GM10847 (cell line): ENCODE data around the gene FOXL2.

Experiments used
- POLR2A ChIP-seq: IDR thresholded peaks from 2 replicates; pipeline ENCODE4 v1.6.1; 2011; ENCODE audit not compliant: insufficient read length; ENCODE audit errors: extremely low read depth

The FOXL2 gene

DNA sequence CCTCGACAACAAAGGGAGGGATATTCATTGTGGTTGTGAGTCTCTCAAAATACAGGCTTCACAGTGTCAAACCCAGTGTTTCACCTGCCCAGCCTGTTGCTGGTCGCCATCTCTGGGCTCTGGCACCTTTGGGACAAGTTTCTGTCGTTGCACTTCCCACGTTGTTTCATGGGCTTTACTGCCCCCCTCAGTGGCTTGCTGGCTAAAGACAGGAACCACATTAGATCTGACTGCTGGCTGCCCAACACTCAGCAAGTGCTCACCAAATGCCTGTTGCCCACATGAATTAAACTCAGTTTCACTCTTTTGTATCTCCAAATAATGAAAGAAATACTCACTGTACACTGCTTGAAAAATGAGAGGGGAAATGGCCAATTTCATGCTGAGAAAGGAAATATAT lies 27.6 kb downstream of the FOXL2 start:
- TF ChIP-seq POLR2A = no peak

DNA sequence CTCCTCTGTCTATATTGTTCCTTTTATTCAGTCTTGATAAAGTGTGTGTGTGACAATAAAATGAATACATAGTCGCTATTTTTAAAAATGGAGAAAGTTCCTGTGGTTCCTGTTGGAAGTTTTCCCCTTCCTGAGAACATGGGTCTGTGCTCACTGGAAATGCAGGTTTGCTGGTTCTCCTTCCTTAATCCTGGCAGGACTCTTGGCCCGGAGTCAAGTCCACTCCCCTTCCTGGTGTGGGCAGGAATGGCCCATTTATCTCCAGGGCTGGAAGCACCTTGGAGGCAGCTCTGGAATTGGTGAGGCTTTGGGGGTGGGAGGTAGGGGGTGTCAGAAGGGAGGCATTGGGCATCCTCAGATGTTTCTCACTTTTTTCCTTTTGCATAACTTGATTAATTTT lies 30.1 kb downstream of the FOXL2 start:
- TF ChIP-seq POLR2A = no peak

DNA sequence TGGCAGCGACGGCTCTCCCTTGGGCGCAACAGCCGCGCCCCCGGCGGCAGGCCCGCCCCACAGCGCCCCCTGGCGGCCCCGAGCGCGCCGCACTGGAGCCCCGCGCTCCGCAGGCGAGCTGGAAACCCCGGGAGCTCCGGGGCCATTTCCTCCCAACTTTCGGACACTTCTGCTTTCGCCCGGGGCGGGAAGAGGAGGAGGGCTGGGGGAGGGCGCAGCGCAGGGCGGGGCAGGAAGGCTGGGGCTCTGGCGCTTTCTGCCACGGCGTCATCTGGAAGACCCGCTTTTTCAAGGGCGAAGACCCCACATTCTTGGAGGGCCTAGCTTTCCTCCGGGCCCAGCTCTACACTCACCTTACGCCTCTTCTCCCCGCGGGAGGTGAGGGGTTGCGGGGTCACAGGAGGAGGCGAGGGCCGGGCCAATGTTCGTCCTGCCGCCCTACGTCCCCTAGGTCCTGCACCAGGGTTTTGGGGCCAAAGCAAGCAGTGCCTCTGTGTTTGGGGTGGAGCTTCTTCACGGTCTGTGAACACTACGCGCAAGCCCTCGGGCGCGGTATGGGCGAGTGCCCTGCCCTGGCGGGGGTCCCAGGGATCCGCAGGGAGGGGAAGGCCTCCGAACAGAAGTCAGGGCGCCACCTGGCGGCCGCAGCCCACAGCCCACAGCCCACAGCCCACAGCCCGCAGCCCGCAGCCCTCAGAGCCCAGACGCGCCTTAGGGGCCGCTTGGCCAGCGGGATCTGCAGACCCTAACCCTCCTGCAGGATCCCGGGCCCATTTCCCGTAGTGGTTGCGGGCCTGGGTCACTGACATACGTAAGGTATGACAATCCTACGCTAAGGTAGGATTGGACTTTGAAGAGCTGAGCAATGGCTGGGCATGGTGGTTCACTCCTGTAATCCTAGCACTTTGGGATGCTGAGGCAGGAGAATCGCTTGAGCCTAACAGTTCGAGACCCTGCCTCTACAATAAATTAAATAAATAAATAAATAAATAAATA lies 31.1 kb downstream of the FOXL2 start:
- no peak for TF ChIP-seq POLR2A

DNA sequence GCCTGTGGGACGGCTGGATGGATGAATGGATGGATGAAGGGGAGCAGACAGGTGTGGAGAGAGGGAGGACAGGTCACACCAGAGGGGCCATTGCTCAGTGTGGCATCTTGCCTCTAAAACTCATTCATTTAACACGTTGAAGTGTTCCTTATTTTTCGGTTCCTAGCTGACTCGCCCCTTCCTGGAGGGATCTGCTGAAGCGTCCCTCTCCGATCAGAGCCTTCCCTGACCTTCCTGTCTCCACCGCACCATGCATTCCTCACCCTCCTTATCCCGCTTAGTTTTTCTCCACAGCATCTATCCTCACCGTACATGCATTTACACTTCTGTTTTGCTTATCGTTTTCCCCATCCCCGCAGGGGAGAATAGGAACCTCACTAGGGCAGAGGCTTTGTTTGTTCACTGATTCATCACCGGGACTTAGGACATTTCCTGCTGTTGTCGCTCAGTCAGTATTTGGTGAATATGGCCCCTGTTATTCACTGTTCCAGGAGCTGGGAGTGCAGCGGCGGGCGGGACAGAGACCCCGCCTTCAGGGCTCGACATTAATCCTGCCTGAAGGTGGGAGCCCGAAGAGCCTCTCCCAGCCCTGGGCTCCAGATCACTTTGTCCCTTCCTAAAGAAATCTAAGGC lies 32.0 kb downstream of the FOXL2 start:
- no peak for TF ChIP-seq POLR2A

DNA sequence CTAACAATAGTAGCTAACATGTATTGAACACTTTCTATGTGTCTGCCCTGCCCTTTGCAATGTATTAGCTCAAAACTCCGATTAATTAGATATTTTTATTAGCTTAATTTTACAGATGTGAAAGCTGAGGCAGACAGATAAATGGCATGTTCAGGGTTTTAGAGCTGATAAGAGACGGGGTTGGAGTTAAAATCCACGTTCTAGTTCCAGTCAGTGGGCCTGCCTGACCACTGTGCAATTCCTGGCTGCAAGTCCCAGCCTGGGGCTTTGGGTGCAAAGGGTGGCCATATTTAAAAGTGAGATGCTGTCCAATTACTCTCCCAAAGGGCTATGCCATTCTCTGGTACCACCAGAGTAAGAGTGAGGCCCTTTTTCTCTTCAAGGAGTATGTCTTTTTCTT lies 33.2 kb downstream of the FOXL2 start:
- no peak for TF ChIP-seq POLR2A

DNA sequence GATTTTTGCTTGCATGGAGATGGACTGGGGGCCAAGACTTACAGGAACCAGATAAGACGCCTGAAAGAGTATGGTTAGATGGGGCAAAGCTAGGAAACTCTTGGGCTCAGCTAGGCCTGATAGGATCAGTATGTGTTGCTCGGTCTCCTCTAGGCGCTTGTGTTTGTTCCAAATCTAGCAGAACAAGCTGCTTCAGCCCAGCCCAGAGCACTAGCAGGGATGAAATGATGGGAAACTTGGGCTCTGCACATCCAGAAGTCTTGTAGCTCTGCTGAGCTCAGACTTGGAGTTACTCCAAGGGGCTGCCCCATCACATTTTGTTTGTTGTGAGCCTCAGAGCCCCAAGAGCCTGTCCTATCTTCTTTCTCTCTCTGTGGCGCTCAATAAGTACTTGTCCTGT lies 34.7 kb downstream of the FOXL2 start:
- no peak for TF ChIP-seq POLR2A

DNA sequence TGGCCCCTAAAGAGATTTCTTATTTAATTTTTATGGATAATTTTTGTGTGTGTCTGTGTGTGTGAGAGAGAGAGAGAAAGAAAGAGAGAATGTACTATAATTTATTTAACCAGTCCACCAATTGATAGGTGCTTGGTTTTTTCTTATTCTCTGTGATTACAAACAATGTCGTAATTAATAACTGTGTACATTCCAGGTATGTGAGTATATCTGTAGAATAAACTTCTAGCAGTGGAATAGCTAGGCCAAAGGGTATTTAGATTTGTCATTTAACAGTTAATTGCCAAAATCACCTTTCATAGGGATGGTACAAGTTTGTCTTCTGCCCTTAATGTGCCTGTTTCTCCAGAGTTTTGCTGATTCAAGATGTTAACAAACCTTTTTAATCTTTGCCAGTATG lies 35.3 kb downstream of the FOXL2 start:
- no peak for TF ChIP-seq POLR2A

DNA sequence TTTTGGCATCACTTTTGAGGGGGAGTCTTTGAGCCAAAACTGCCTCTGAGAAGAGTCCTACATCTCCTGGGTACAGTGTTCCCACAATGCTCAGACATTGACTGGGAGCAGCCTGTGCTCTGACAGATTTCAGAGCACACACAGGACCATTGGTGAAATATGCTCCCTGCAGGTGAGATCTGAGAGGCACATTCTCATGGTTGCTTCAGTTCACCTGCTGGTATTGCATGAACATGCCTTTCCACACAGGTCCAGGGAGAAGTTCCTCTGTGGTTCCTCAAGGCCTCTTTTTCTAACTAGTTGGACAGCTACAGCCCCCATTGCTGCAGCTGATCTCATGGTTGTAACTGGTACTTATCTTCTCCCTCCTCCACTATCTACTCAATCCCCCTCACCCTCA lies 37.0 kb downstream of the FOXL2 start:
- TF ChIP-seq POLR2A = no peak

DNA sequence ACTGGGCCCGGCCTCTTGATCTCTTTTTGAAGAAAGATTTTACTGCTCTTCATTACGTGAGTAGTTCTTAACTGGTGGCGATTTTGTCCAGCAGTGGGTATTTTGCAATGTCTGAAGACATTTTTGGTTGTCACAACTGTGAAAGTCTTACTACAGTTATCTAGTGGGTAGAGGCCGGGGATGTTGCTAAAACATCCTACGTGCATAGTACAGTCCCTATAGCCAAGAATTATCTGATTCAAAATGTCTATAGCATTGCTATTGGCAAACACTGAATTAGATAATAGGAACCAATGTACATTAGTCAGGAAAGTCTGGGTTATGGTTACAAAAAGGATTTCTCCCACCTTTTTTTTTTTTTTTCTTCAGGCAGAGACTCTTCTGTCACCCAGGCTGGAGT lies 38.1 kb downstream of the FOXL2 start:
- no peak for TF ChIP-seq POLR2A

DNA sequence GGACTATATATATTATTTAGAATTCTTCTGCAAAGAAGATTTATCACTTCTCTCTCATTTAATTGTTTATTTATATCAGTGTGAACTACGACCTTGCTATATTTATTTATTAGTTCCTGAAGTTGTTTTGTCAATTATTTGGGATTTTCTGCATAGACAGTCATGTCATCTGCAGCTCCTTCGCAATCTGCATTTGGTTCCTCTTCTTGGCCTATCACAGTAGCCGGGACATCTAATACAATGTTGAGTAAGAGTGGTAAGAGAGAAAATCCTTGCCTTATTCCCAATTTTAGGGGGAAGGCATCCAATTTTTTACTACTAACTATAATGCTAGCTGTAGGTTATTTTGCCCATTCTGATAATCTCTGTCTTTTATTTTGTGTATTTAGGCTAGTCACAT lies 39.4 kb downstream of the FOXL2 start:
- TF ChIP-seq POLR2A = no peak

DNA sequence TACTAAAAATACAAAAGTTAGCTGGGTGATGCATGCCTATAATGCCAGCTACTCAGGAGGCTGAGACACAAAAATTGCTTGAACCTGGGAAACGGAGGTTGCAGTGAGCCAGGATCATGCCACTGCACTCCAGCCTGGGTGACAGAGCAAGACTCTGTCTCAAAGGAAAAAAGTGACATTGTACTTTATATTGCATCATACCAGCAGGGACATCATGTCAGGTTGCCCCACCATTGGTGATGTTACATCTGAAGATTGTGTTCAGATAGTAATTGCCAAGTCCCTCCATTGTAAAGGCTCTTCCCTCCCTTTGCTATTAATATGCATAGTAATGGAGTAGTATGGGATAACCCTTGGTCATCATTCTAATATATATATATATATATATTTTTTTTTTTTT lies 44.8 kb downstream of the FOXL2 start:
- no peak for TF ChIP-seq POLR2A

DNA sequence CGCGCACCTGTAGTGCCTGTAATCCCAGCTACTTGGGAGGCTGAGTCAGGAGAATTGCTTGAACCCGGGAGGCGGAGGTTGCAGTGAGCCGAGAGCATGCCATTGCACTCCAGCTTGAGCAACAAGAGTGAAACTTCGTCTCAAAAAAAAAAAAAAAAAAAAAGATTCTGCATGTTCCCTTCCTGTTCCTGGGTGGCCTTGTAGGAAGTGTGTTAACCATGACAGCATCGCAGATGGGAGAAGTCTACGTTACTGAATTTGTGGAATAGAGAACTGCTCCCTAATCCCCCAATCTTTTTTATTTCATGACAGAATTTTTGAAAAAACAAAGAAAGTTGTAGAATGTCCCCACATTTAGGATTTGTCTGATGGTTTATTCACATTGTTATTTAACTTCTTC lies 45.4 kb downstream of the FOXL2 start:
- TF ChIP-seq POLR2A = no peak

DNA sequence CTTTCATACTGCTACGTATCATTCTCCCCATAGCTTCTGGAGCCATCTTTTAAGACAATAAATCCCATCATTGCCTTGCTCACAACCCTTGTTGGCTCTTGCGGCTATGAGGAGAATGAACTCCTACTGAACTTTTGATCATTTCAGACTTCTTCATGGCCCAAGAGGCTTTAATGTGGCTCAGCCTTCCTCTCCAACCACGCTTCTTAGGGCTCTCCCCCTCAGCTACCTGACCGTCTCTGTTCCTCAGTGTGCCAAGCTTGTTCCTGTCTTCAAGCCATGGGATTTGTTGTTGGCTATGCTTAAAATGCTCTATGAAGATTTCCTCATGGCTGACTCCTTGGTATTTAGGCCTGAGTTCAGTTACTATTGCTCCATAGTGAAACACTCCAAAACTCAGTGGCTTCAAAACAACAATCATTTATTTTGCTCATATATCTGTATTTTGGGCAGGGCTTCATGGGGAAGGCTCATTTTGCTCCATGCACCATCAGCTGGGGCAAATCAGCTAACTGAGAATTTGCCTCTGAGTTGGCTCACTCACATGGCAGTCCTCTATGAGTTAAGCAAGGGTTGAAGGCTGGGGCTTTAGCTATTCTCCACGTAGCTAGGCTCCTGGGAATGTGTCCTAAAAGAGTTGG lies 47.5 kb downstream of the FOXL2 start:
- TF ChIP-seq POLR2A = no peak

DNA sequence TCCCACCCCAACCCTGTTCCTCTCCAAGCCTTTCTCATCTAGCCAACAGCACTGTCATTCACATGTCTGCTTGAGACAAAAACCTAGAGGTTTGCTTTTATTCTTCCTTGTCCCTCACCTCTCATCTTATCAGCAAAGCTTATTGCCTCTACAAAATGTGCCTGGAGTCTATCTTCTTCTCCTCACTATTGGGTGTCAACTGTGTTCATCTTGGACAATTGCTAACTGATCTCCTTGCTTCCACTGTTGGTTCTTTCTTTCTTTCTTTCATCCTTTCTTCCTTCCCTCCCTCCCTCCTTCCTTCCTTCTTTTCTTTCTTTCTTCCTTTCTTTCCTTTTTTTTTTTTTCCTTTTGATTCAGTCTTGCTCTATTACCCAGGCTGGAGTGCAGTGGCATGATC lies 48.2 kb downstream of the FOXL2 start:
- TF ChIP-seq POLR2A = no peak

DNA sequence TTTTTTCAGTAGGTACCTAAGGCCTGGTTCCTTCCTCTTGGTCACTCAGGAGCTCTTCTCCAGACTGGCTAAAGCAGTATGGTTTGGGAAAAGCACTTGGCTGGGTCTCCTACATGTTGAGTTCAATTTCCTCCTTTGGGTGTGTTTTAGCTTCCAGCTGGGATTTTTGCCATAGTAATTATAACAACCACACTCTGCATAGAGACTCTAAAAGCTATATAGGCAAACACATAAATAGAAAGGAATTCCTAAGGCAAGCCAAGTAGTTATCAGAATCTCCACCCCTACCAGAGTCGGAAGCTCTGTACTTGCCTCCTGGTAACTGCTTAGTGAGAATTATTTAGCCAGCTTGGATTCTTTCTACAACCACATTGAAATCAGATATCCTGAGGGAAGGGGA lies 48.6 kb downstream of the FOXL2 start:
- TF ChIP-seq POLR2A = no peak
